ENCODE data around the gene PPP1R1A. TPM values are rescaled to one million over a fixed set of nuclear protein-coding genes. Genes with fewer than 3 reads are reported as not detected.

PPP1R1A gene, protein sequence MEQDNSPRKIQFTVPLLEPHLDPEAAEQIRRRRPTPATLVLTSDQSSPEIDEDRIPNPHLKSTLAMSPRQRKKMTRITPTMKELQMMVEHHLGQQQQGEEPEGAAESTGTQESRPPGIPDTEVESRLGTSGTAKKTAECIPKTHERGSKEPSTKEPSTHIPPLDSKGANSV
- under 1 TPM in 4 of 6 donors, not detected in 2; 0.22 to 0.89 (median 0.30) TPM for total RNA-seq

DNA sequence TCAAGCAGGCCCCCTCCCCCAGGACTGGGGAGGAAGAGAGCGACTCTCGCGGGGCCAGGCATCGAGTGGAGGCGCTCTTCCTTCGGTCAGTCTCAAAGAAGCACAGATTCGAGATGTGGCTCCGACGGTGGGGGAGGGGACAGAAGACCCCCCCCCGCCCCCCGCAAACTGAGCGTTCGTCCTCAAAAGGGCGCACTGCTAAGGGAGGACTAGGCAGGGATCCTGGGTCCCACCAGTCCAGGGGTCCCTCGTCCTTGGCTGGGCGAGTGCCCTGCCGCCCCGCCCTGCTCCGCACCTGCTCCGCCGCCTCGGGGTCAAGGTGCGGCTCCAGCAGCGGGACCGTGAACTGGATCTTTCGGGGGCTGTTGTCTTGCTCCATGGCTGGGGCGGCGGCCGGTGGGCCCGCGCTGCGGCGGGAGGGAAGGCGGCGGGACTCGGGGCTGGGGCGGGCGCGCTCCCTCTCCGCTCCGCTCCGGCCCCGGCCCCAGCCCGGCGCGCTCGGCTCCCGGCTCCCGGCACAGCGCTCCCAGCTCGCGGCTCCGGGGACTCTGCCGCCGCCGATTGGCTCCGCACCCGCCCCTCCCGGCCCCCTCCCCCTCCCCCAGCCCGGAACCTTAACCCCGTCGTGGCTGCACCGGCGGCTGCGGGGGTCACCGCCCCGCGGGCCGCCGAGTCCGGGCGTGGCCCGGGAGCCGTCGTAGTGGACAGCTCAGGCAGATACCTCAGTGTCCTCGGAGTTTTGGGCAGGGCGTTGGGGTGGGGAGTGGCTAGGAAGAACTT lies at the start of gene PPP1R1A:
PPP1R1A (minus strand) TSS at position 550 of the 780 bp plus-strand sequence; CDS start at position 379, 171 bp downstream.
- H3K36me3 ChIP-seq = no peaks in the 10 kb centered on the region
- TF ChIP-seq POLR2AphosphoS5 (IDR thresholded peaks at IDR 0.05) (no peak), POLR2A (IDR thresholded peaks at IDR 0.05) (no peak), EP300 (IDR thresholded peaks at IDR 0.05) (no peak)
- TF ChIP-seq, protein P1, sequence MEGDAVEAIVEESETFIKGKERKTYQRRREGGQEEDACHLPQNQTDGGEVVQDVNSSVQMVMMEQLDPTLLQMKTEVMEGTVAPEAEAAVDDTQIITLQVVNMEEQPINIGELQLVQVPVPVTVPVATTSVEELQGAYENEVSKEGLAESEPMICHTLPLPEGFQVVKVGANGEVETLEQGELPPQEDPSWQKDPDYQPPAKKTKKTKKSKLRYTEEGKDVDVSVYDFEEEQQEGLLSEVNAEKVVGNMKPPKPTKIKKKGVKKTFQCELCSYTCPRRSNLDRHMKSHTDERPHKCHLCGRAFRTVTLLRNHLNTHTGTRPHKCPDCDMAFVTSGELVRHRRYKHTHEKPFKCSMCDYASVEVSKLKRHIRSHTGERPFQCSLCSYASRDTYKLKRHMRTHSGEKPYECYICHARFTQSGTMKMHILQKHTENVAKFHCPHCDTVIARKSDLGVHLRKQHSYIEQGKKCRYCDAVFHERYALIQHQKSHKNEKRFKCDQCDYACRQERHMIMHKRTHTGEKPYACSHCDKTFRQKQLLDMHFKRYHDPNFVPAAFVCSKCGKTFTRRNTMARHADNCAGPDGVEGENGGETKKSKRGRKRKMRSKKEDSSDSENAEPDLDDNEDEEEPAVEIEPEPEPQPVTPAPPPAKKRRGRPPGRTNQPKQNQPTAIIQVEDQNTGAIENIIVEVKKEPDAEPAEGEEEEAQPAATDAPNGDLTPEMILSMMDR (IDR thresholded peaks at IDR 0.05) = no peak
- peak in 1 of 2 donors; percentile 86 for DNase-seq
- H3K27ac ChIP-seq = no peak within 1 kb of the TSS
- peaks cover 0 to 17% (median 10%) of the 10 kb centered on the region in 4 donors for H3K27me3 ChIP-seq
- 0 to 5% methylated on average over 9 to 24 of the region's 77 CpGs for WGBS, 2 donors
- ATAC-seq (ENCODE audit: low FRiP score in 2 of 2) = peak in 1 of 2 donors; percentile 62
- no peaks in the 10 kb centered on the region for H3K9me3 ChIP-seq
- H3K4me1 ChIP-seq = peaks cover 11 to 17% (median 12%) of the 10 kb centered on the region in 4 donors
- peak within 1 kb of the TSS in 3 of 4 donors; percentile 35 to 52 (median 47) for H3K4me3 ChIP-seq

DNA sequence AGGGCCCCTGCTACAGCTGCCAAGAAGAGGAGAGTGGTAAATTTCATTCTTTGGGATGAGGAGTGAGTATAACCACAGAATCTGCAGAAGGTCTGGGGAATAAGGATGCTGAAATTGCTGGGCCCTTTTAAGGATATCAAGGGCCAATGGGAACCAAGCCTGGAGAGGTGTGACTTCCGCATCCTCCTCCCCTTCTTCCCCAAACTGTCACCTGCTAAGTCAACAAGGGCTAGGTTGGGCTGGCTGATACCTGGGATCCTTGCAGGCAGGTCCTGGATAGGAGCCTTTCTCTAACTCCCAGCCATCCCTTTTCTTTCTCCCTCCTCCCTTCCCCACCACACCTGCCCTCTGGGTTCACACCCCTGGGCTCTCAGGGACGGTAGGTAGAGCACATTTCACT lies 46.3 kb upstream of the PPP1R1A start, which contains the start of gene LACRT:
LACRT (minus strand) TSS at position 101 of the 400 bp plus-strand sequence; CDS start at position 47, 54 bp downstream.
- no peaks in the 10 kb centered on the region for H3K4me1 ChIP-seq
- H3K9me3 ChIP-seq = no peaks in the 10 kb centered on the region
- no peak for TF ChIP-seq POLR2A (IDR thresholded peaks at IDR 0.05)
- no peak for TF ChIP-seq POLR2AphosphoS5 (IDR thresholded peaks at IDR 0.05)
- TF ChIP-seq, protein P1 (IDR thresholded peaks at IDR 0.05) = no peak
- TF ChIP-seq EP300 (IDR thresholded peaks at IDR 0.05) = no peak
- H3K27ac ChIP-seq = no peak within 1 kb of the TSS
- no peak for ATAC-seq (ENCODE audit: low FRiP score in 2 of 2)
- DNase-seq = no peak
- no peaks in the 10 kb centered on the region for H3K27me3 ChIP-seq
- WGBS, 2 donors = 73 to 85% methylated on average over 2 of the region's 2 CpGs
- H3K4me3 ChIP-seq = no peak within 1 kb of the TSS
- H3K36me3 ChIP-seq = no peaks in the 10 kb centered on the region

DNA sequence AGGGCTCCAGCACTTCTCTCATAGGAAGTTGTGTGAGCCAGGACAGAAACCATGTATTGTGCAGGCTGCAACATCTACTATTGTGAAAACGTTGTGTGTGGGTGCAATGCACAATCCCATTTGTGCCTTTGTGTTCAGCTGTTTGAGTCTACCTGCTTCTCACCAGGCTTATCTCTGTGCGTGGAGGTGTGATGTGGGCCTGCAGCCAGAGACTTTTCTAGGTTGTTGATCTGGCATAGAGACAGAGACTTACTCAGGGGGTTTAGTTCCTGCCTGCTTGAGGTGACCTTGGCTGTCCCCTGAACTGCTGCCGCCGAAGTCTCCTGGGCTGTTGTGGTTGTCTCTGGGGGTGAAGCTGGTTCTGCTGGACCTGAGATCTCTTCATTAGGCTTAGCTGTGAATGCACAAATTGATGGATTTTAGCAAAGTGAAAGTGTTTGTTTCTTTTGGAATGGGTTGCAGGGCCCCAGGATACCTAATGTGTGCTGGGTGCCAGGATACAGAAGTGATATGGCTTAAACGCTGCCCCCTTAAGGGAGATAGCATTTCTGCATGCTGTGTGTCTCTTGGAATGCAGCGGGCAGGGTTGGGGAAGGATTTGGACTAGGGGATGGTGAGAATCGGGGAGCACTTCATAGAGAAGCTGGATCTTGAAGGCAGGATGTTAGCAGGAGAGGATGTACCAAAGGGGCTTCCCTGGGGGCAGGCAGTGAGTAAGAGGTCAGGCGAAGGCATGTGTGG lies 43.7 kb upstream of the PPP1R1A start:
- TF ChIP-seq EP300 (IDR thresholded peaks at IDR 0.05) (no peak), POLR2A (IDR thresholded peaks at IDR 0.05) (no peak), POLR2AphosphoS5 (IDR thresholded peaks at IDR 0.05) (no peak)
- TF ChIP-seq, protein P1 (IDR thresholded peaks at IDR 0.05) = no peak
- WGBS, 2 donors = 62 to 71% methylated on average over 7 to 8 of the region's 8 CpGs
- Histone ChIP-seq H3K27me3 (no peaks in the 10 kb centered on the region), H3K36me3 (no peaks in the 10 kb centered on the region), H3K4me1 (no peaks in the 10 kb centered on the region), H3K9me3 (peaks cover 0 to 11% (median 4%) of the 10 kb centered on the region in 4 donors), H3K4me3 (no peak overlapping the region), H3K27ac (no peak overlapping the region)
- ATAC-seq (ENCODE audit: low FRiP score in 2 of 2) (no peak), DNase-seq (no peak)

DNA sequence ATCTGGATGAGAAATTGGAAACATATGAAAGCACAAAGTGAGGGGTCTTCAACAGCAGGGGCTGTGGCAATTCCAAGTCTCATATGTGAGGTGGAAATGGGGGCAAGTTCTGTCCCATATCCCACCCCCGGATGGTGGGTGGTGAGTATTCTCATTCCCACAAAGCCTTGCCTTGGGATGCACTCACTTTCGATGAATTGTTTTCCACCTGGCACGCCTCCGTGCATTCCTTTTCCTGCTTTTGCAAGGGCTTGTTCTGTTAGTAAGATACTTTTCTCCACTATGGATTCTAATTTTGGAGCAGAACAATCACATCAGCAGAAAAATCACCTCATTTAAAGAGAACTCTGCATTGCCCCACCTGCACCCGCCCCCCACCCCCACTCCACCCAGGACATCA lies 43.1 kb upstream of the PPP1R1A start:
- 76 to 82% methylated on average over 5 of the region's 5 CpGs for WGBS, 2 donors
- DNase-seq = no peak
- no peaks in the 10 kb centered on the region for H3K27me3 ChIP-seq
- no peak for ATAC-seq (ENCODE audit: low FRiP score in 2 of 2)
- H3K4me1 ChIP-seq = no peaks in the 10 kb centered on the region
- no peak overlapping the region for H3K27ac ChIP-seq
- H3K9me3 ChIP-seq = peaks cover 0 to 11% (median 4%) of the 10 kb centered on the region in 4 donors
- TF ChIP-seq, protein P1 (IDR thresholded peaks at IDR 0.05) = no peak
- TF ChIP-seq EP300 (IDR thresholded peaks at IDR 0.05) (no peak), POLR2A (IDR thresholded peaks at IDR 0.05) (no peak), POLR2AphosphoS5 (IDR thresholded peaks at IDR 0.05) (no peak)
- H3K4me3 ChIP-seq = no peak overlapping the region
- no peaks in the 10 kb centered on the region for H3K36me3 ChIP-seq
